HG03135 (cell line): ENCODE data around the gene KIF19.

Experiments
- ATAC-seq: cut with Tn5 transposase; IDR thresholded peaks from one replicate; pipeline ENCODE4 v1.9.1; 2021; ENCODE audit warnings: mild to moderate bottlenecking, moderate library complexity; ENCODE audit not compliant: unreplicated experiment

The KIF19 gene

DNA sequence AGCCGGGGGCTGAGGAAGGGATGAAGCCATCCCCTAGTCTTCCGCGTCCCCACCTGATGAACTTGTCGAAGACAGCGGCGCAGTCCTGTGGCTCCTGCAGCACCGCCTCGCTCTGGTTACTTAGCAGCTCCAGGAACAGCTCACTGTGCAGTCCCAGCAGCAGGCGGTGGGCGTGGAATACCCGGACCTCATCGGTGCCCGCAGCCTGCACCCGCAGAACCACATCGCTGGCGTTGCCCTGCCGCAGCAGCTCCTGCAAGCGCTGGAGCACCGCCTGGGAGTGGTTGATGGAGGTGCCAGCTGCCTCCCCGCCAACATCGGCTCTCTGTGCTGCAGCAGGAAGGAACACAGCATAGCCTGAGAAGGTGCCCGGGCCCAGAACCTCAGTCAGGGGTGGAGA, 33.9 kb downstream of the KIF19 start:
- ATAC-seq: no peak

DNA sequence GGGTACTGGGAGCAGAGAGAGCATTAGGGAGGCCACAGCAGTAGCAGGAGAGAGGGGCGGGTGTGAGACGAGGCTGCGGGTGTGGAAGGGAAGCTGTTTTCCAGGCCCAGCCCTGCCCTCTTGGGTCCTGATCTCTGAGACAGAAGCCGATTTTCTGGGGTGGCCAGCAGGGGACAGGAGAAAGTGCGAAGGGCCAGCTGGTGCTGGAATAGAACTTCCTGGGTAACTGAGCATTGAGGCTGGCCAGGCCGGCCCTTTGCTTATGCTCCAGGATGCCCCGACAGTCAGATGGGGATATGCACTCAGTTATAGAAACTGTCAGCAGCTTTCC, 34.8 kb downstream of the KIF19 start:
- no peak for ATAC-seq

DNA sequence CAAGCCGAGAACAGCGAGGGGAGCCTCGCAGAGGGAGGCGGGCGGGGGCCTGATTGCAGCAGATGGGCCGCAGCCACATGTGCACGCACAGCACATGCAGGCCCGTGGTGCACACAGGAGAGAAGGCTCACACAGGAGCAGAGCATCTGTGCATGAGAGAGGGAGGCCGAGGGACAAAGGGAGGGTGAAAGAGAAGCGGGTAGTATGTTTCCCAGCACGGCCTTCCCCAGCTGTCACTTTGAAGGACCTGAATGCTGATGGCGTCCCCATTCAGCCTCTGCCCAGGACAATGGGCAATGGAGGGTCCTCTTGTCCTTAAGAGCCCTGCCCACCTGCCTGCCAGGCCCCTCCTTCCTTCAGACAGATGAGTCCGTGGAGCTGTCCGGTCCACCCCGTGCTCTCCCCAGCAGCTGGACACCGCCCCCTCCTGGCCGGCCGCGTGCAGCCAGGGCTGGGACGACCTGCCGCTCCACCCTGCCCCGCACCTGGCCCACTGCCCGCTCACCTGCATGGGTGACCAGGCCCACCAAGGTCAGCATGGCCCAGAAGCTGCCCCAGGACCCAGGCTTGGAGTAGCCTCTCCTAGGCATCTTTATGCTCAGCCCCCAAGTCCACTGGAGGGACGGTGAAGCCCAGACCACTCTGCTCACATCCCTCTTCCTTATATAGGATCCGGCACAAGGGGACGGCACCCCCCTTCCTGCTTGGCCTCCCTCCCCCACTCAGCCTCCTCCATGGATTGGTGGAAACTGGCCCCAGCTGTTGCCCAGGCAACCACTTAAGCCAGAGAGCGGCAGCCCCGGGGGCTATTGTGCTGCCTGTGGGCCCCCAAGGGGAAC, 35.4 kb downstream of the KIF19 start, which contains the start of gene BTBD17:
TSS of gene BTBD17 (minus strand) at position 639 of the 839 bp plus-strand sequence. CDS start at position 590, 49 bp downstream.
- no peak for ATAC-seq

DNA sequence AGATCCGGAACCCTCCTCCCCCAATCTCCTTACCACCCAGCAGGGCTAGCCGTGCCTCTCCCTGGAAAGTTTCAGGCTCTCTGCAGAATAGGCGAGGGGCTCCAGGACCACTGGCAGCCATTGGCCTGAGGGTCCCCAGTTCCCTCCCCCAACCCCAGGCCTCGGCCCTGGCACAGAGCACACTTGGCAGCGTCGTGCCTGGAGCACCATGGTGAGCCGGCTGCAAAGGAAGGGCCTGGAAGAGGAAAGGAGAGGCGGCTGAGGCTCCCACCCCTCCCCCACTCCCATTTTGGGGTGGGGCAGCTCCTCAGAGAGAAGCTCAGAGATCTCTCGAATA, 36.0 kb downstream of the KIF19 start:
- ATAC-seq: no peak

DNA sequence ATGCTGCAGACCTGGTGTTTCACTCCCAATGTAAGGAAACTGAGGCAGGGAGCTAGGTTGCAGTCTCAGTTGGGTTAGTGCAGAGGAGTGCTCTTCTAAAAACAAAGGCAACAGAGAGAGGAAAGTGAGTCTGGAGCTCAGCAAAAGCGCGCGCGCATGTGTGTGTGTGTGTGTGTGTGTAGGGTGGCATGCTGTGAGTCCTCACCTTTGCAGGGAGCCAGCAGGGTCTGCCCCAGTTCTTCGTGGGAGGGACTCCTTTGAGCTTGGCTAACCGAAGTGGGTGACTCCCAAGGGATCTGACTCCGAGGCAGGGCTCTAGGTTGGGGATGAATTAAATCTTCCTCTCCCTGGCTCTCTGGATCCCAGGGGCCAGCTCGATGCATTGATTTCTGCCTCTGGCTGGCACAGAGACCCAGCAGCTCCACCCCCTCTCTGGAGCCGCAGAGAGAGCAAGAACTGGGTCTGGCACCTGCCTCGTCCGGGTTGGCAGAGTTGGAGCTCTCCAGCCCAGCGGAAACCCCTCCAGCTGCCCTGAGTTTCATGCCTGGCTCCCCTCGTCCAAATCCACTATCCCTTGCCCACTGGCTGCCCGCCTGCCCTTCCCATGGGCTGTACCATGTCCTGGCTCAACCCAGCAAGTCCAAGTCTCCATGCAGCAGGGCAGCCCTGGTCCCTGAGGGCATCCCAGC, 36.9 kb downstream of the KIF19 start:
- no peak for ATAC-seq

DNA sequence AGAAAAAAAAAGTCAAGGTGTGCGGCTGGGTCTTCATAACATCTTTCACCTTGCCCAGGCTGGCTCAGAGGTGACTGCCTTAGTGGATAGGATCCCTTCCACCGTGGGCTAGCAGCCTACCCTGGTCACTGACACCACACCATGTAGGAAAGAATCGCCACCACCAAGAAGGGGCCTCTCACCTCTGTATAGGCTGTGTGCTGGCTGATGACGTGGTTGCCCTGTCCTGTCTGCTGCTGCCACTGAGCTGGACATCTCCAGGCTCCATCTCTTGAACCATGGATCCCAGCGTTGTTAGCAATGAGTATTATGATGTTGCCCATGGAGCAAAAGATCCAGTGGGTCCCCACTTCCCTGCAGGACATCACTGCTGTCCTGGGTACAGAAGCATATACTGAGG, 41.2 kb downstream of the KIF19 start, which contains the start of gene GPR142:
TSS of gene GPR142 (plus strand) at position 301 of the 400 bp plus-strand sequence. CDS start 2,035 bp downstream, outside the sequence.
- ATAC-seq: no peak

DNA sequence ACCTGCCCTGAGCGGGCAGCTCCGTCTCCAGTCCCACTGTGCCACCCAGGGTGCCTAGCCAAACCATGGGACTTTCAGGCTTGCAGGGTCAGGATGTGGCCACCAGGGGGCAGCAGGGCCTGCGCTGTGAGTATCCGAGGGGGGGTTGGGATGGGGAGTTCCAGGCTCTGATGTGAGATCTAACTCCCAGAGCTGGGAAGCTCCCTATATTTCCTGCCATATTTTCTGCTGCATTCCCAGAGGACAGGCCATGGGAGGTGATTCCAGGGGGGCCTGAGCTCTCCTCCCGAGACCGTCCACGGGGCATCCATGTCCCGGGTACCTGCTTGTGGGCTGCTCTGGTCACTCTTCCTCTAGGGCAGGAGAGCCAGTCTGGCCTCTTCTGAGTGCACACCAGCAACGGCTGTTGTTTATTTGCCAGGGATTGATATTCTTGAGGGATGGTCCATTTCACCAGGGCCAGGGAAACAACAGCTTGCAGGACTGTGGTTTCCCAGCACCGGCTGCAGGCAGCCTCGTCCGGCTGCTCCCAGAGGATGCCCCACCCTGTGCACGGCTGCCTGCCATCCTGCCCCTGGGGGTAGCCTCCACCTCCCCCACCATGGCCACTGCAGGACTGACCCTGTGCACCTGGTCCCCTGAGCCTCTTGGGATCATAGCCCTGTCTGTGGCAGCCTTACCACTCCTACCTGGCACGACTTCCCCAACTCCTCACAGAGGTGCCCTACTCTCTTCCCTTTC, 42.5 kb downstream of the KIF19 start:
- no peak for ATAC-seq

DNA sequence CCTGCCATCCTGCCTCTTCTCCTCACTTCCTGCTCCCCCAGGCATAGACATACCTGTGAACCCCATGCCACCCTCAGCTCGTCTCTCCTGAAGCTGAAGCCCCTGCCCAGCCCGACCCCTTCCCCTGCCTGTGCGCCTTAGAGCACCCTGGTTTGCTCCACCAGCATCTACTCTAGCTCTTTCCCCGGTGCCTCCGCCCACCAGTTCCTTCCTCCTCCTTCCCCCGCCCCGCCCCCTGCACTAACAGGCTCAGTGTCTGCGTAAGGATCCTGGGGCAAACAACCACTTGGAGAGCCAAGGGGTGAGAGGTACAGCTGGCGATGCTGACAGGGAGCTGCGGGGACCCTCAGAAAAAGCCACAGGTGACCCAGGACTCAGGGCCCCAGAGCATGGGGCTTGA, 43.2 kb downstream of the KIF19 start:
- no peak for ATAC-seq

DNA sequence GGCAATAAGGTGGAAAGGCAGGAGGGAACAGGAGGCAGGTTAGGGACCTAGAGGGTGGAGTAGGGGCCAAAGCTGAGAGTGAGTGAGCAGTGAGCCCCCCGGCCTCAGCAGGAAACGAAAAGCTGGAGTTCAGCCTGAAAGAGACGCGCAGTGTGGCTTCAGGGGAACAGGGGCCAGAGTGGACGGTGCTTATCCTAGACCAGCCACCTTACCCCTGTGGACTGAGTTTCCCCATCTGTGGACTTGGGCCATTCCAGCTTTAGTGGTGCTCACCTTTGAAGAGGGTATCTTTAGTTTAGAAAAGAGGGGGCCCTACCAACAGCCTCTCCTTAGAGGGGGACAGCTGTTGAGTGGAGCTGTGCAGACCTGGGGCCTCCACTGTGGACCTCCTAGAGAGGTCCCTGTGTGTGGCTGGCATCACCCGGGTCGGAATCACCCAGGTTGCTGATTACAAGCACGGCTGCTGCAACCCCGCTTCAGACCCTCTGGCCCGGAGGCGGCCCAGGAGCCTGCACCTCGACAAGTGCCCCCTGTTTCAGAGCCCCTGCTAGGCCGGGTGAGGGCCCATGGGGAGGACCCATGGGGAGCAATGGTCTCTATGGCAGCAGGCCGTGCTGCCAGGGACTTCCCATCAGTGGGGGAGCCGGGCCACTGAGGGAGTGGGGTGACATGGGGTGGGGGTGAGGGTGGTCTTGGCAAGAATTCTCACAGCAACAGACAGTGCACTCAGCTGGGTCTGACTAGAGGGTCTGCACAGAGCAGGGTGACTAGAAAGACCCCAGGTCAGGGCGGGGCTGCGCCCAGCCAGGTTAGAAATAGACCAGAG, 43.9 kb downstream of the KIF19 start:
- ATAC-seq: no peak

DNA sequence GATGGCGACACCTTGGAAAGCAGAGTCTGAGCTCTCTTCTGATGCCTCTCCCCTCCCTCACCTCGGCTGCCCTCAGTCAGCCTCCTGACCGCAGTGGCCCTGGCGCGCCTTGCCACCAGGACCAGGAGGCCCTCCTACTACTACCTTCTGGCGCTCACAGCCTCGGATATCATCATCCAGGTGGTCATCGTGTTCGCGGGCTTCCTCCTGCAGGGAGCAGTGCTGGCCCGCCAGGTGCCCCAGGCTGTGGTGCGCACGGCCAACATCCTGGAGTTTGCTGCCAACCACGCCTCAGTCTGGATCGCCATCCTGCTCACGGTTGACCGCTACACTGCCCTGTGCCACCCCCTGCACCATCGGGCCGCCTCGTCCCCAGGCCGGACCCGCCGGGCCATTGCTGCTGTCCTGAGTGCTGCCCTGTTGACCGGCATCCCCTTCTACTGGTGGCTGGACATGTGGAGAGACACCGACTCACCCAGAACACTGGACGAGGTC, 45.7 kb downstream of the KIF19 start:
- ATAC-seq: no peak

DNA sequence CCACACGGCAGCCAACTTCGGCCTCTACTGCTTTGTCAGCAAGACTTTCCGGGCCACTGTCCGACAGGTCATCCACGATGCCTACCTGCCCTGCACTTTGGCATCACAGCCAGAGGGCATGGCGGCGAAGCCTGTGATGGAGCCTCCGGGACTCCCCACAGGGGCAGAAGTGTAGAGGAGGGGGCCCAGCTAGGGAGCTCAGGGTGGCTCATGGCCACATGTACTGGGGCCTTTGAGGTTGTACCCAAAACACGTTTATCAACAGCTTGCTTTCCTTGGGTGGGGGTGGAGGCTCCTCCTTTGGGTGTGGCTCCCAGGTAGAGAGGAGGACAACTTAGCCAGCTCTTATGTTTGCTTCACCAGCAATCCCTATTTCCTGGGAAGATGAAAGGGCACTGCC, 46.4 kb downstream of the KIF19 start:
- ATAC-seq: no peak

DNA sequence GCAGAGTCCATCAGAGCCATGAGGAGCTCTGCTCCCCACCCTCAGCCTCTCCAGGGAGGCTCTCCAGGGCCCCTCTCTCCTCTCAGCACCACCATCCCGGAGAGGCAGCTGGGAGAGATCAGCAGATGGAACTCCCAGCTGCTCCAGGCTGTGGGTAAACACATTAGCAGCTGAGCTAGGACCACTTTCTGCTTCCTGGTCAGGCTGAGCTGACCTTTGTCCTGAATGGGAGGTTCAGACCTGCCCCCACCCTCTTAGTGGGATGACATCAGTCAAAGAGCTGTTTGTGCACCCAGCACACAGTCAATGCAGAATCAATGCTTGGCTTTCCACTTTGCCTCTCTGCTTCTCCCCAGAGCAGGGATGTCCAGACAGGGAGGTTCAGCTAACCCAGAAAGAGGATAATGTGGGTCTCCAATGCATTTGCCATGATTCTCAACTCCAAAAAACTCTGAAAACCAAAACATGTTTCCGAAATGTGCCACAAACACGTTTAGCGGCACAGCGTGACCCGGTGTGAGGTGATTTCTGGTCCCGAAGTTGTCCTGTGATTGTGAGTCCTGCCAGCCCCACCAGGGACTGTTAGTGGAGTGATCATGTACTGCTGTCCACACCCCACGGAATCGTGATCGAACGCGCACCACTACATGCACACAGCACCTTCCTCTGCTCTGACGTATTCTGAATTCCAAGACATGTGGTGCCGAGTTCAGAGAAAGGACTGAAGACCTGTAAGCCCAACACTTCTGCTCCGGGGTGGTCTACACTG, 48.0 kb downstream of the KIF19 start:
- no peak for ATAC-seq

DNA sequence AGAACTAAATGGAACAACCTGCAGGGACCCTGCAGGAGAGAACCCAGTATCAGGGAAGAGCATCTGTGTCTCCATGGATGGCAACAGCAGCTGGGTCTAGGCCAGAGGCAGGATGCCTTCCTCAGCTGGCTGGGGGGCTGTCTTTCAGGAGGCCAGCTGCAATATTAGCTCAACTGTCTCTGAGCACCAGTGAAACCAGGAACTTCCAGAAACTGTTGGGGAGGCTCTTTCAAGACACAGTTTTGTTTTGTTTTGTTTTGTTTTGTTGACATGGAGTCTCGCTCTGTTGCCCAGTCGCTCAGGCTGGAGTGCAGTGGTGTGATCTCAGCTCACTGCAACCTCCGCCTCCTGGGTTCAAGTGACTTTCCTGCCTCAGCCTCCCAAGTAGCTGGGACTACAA, 48.8 kb downstream of the KIF19 start:
- ATAC-seq: no peak

DNA sequence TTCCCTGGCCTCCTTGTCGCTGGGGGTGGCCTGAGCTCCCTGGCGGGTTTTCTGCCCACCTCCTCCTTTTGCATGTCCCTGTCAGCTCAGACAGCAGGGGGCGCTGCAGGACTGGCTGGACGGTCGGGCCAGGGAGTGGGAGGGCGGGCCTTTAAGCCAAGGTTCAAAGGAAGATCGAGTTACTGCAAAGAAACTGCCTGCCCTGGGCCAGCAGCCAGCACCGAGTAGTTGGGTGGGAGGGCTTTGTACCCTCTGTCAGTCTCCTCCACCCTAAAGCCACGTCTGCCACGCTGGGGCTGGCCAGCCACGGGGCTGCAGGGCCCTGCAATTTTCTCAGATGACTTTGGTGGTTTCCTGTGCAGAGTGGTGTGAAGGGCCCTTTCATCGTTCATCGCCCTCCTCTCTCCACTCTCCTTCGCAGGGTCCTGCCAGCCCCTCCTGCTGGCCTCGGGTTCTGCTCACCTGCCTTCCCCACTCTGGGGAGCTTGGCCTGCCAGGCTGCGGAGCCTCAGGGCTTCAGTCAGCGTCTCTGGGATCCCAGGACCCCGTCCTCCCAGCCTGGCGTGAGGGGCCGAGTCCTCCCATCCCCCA, 53.6 kb downstream of the KIF19 start:
- ATAC-seq: peak; percentile 73

DNA sequence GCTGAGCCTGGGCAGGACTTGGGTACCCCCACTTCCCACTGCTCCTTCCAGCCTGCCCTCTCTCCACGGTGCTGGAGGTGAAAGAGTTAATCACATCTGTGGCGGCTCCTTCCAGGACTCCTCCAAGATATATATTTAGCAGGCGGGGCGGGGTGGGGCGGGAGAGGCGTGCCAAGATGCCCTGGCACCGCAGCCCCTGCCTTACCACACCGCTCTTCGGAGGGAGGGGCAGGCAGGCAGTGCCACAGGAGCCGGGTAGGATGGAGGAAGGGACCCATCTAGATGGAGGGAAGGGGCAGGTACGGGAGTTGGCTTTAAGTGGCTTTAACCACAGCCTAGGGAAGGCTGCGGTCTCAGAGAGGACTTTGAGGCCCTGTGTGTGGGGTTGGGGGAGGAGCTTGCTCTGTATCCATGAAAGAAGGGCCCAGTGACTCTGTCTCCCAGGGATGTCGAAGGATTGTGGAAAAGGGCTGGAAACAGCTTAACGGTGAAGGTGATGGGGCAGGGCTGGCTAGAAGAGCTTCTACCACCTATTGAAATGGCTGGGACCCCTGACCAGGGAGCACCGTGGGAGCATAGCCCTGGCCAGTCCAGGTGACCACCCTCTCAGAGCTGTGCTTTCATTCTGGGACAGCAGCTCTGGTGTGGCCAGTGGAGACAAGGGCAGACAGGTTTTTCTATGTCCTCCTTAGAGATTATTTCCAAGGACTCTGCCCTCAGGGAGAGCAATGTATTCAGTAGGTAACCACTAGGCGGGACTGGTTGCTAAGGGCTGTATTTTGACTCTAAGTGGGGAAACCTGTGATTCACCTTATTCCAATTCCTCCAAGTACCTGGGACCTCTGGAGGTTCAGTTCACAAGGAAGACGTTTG, 54.3 kb downstream of the KIF19 start:
- ATAC-seq: no peak

DNA sequence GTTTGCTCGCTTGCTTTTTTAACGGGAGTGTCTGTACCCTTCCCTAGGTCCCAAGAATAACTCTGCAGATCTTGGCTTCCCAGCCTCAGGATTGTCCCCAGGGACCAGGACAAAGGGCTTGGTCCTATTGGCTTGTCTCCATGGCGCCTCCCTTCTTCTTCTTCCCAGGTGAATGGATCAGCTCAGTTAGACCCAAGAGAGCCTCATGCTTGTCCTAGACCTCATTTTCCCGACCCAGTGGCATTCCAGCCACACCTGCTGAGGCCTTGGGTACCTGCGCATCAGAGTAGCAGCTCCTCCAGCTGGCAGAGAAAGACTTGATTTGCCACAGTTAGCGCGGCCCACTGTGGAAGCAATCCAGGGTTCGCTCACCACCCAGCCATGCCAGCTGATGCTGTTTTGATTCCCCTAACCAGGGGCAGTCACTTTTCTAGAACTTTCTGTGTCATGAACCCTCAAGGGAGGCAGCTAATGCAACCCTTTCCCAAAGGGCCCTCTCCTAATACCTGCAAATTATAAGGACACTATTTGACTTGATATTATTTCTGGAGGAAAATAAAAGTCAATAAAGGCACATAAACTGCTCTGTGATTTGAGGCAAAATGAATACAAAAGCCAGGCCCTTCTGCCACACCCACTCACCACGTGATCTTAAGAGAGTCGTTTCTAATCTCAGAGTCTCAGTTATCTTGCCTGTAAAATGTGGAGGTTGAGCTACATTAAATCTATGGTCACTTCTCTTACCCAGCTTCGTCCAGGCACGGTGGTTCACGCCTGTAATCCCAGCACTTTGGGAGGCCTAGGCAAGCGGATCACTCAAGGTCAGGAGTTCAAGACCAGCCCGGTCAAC, 55.2 kb downstream of the KIF19 start:
- ATAC-seq: no peak

DNA sequence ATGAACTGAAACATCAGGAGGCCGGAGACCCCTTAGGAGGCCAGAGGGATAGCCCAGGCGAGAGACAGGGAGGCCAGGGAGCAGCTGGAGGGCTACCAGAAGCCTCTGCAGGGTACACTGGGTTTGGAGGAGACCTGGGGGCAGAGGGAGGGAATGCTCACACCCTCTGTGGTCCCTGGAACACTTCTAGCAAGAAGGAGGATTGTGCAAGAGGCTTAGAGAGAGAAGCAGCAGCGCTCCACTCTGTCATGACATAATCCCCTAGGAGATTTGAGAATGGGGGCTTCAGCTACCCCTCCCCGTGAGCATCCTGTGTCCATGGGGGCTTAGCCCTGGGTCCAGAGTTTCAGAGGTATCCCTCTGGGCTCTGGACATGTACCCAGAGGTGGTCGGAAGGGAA, 57.1 kb downstream of the KIF19 start:
- ATAC-seq: no peak

DNA sequence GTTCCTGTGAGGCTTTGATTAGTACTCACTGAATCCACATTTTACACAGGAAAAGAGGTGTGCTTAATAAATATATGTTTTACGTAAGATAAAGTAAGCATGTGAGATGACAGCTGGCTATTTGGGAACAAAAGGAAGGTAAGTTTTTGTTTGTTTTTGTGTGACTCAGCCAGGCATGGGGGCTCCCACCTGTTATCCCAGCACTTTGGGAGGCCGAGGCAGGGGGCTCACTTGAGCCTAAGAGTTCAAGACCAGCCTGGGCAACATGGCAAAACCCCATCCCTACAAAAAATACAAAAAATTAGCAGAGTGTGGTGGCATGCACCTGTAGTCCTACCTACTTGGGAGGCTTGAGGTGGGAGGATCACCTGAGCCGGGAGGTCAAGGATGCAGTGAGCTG, 59.2 kb downstream of the KIF19 start:
- ATAC-seq: no peak
